ENCODE data around the gene UGT1A1.

- TF ChIP-seq CTCF (IDR thresholded peaks at IDR 0.05; ENCODE audit: low read length) (no peak), EZH2 (IDR thresholded peaks at IDR 0.05; ENCODE audit: borderline replicate concordance, low read length) (no peak)
These were observed 31.3 kb upstream of the UGT1A1 start, which contains the start of gene UGT1A3 for GRCh38 chr2:233728723-233729301.
